Activated B cell treated with CpG ODN at 0.5 μM for 24 hours (primary cell): ENCODE measurements around the gene COLEC11. TPM values are rescaled to one million over a fixed set of nuclear protein-coding genes. Genes with fewer than 3 reads are reported as not detected.

Source experiments
- ATAC-seq: fragments of 200-7000 bp; cut with Tn5 transposase; one replicate; pipeline ENCODE4 v1.10.0; 2021; ENCODE audit warnings: low read depth, mild to moderate bottlenecking, moderate library complexity
- CTCF ChIA-PET: fragments of 350-600 bp; sonication (Branson Sonifier 250); formaldehyde crosslinking; loops from one replicate; lab custom pipeline; 2021; ENCODE audit warnings: antibody characterized with exemption; lab: Charles Lee
- POLR2A ChIA-PET: fragments of 350-600 bp; sonication (Branson Sonifier 250); formaldehyde crosslinking; loops from one replicate; lab custom pipeline; 2021; ENCODE audit warnings: antibody characterized with exemption; lab: Charles Lee
- DNase-seq: peaks from one replicate; pipeline ENCODE4 v3.0.0; 2022
- H3K27ac Mint-ChIP-seq: one replicate; pipeline ENCODE4 v1.8.0; 2020; ENCODE audit warnings: mixed read lengths
- H3K27me3 Mint-ChIP-seq: one replicate; pipeline ENCODE4 v1.8.0; 2021; ENCODE audit warnings: mixed read lengths
- H3K36me3 Mint-ChIP-seq: one replicate; pipeline ENCODE4 v1.8.0; 2021; ENCODE audit warnings: low read depth, mixed read lengths
- H3K4me1 Mint-ChIP-seq: one replicate; pipeline ENCODE4 v1.8.0; 2021; ENCODE audit warnings: mixed read lengths
- H3K4me3 Mint-ChIP-seq: one replicate; pipeline ENCODE4 v1.8.0; 2020; ENCODE audit warnings: mild to moderate bottlenecking, mixed read lengths
- H3K9me3 Mint-ChIP-seq: one replicate; pipeline ENCODE4 v1.8.0; 2020; ENCODE audit warnings: mixed read lengths
- CTCF ChIP-seq: fragments of 200-600 bp; IDR thresholded peaks from one replicate; pipeline ENCODE4 v1.8.0; 2022; ENCODE audit warnings: antibody characterized with exemption, mild to moderate bottlenecking
- intact Hi-C: fragments of 100-400 bp; cut with micrococcal nuclease; formaldehyde crosslinking; loops from one replicate; pipeline ENCODE4 v1.15.1; 2024
- total RNA-seq: library from RNA; stranded (reverse); gene quantifications from 2 replicates; pipeline ENCODE4 v1.2.3, GENCODE V29; 2022

COLEC11 gene
- total RNA-seq, 1 donor from 2014 or later = not detected

GRCh38 chr2:3680548-3681345 lies 85.8 kb downstream of the COLEC11 start:
- Mint-ChIP-seq H3K4me1 (no peaks in the 10 kb centered on the region), H3K27ac (no peak overlapping the region), H3K36me3 (no peaks in the 10 kb centered on the region), H3K4me3 (no peak overlapping the region), H3K27me3 (peaks cover 2% of the 10 kb centered on the region), H3K9me3 (no peaks in the 10 kb centered on the region)
- ChIA-PET POLR2A (no interaction called here), CTCF (no interaction called here)
- no peak for DNase-seq
- intact Hi-C loops = no loop called here
- no peak for TF ChIP-seq CTCF
- ATAC-seq = no peak

GRCh38 chr2:3681625-3682024 lies 86.7 kb downstream of the COLEC11 start:
- CTCF ChIA-PET = no interaction called here
- H3K27ac Mint-ChIP-seq = no peak overlapping the region
- intact Hi-C loops = no loop called here
- DNase-seq (no peak), ATAC-seq (no peak)
- POLR2A ChIA-PET = no interaction called here
- no peaks in the 10 kb centered on the region for H3K36me3 Mint-ChIP-seq
- no peak for TF ChIP-seq CTCF
- H3K4me3 Mint-ChIP-seq = no peak overlapping the region
- H3K9me3 Mint-ChIP-seq = no peaks in the 10 kb centered on the region
- no peaks in the 10 kb centered on the region for H3K4me1 Mint-ChIP-seq
- H3K27me3 Mint-ChIP-seq = peaks cover 4% of the 10 kb centered on the region

GRCh38 chr2:3682811-3683210 lies 87.9 kb downstream of the COLEC11 start:
- ChIA-PET POLR2A (no interaction called here), CTCF (no interaction called here)
- no peak overlapping the region for H3K27ac Mint-ChIP-seq
- H3K4me3 Mint-ChIP-seq = no peak overlapping the region
- H3K27me3 Mint-ChIP-seq = peaks cover 10% of the 10 kb centered on the region
- no peaks in the 10 kb centered on the region for H3K36me3 Mint-ChIP-seq
- no peaks in the 10 kb centered on the region for H3K9me3 Mint-ChIP-seq
- no peak for TF ChIP-seq CTCF
- DNase-seq = no peak
- ATAC-seq = no peak
- intact Hi-C loops = no loop called here
- H3K4me1 Mint-ChIP-seq = no peaks in the 10 kb centered on the region

- Mint-ChIP-seq H3K4me3 (no peak overlapping the region), H3K27me3 (peaks cover 10% of the 10 kb centered on the region), H3K27ac (no peak overlapping the region), H3K36me3 (no peaks in the 10 kb centered on the region), H3K9me3 (no peaks in the 10 kb centered on the region), H3K4me1 (no peaks in the 10 kb centered on the region)
- POLR2A ChIA-PET = no interaction called here
- TF ChIP-seq CTCF = no peak
- intact Hi-C loops = no loop called here
- no peak for ATAC-seq
- no peak for DNase-seq
- CTCF ChIA-PET = no interaction called here
Observed at GRCh38 chr2:3683748-3684454, 89.0 kb downstream of the COLEC11 start.

- H3K4me1 Mint-ChIP-seq = no peaks in the 10 kb centered on the region
- H3K36me3 Mint-ChIP-seq = no peaks in the 10 kb centered on the region
- H3K27me3 Mint-ChIP-seq = peaks cover 13% of the 10 kb centered on the region
- no peak for TF ChIP-seq CTCF
- H3K9me3 Mint-ChIP-seq = peaks cover 2% of the 10 kb centered on the region
- no peak for DNase-seq
- ChIA-PET CTCF (no interaction called here), POLR2A (no interaction called here)
- no peak overlapping the region for H3K4me3 Mint-ChIP-seq
- no peak for ATAC-seq
- no peak overlapping the region for H3K27ac Mint-ChIP-seq
- intact Hi-C loops = no loop called here
Observed at GRCh38 chr2:3689998-3690748, 95.3 kb downstream of the COLEC11 start.
